A549 (cell line): ENCODE results near the gene PDE1C. TPM values are rescaled to one million over a fixed set of nuclear protein-coding genes. Genes with fewer than 3 reads are reported as not detected.
A peak's percentile ranks its signal among the peaks of the same experiment; 100 is the strongest.

Source experiments
- ATAC-seq, 2 experiments: fragments of 200-7000 bp in 1 of 2; fragments of >200 bp in 1 of 2; cut with Nextera tagmentation in 1 of 2; cut with Tn5 transposase in 1 of 2; 3 replicates each; pipeline versions ENCODE4 v1.8.0 to v1.9.1; 2018 to 2020; ENCODE audit warnings: mild to moderate bottlenecking in 1 of 2, moderate library complexity in 1 of 2
- CTCF ChIA-PET: fragments of 300-600 bp; sonication (Branson Sonifier 250); formaldehyde crosslinking; extraction: SDS; loops from one replicate; lab custom pipeline; 2021; ENCODE audit warnings: antibody characterized with exemption, inconsistent platforms; lab: Yijun Ruan, JAX
- POLR2A ChIA-PET: fragments of 350-600 bp; formaldehyde crosslinking; extraction: SDS; loops from one replicate; lab custom pipeline; 2021; ENCODE audit warnings: antibody characterized with exemption, inconsistent platforms; lab: Yijun Ruan, JAX
- DNase-seq, 2 experiments: peaks; one replicate each; pipeline versions ENCODE4 v3.0.0 to v3.0.0-alpha.2; 2011 to 2016; ENCODE audit warnings: low read depth in 1 of 2, low spot score in 1 of 2
- FAIRE-seq: peaks from 2 replicates; lab custom pipeline; 2011; peaks lifted over from hg19 to GRCh38; lab: Jason Lieb, UNC
- H3K27ac ChIP-seq, 2 experiments: fragments of >200 bp; sonication (Bioruptor Twin); formaldehyde crosslinking; 3 replicates each; pipeline ENCODE4 v1.5.1; 2016 to 2017
- H3K4me1 ChIP-seq: fragments of >200 bp; sonication (Bioruptor Twin); formaldehyde crosslinking; 3 replicates; pipeline ENCODE4 v1.6.1; 2016
- H3K4me2 ChIP-seq: fragments of >200 bp; sonication (Bioruptor Twin); formaldehyde crosslinking; 3 replicates; pipeline ENCODE4 v1.6.1; 2016
- H3K4me3 ChIP-seq: fragments of >200 bp; sonication (Bioruptor Twin); formaldehyde crosslinking; 3 replicates; pipeline ENCODE4 v1.5.1; 2016
- H3K9me3 ChIP-seq: fragments of >200 bp; sonication (Bioruptor Twin); formaldehyde crosslinking; 3 replicates; pipeline ENCODE4 v1.6.1; 2016
- ATOH8 ChIP-seq: fragments of 250-450 bp; sonication (Bioruptor Pico); IDR thresholded peaks from 2 replicates; pipeline ENCODE4 v1.5.0; 2020; ENCODE audit warnings: low read depth, mild to moderate bottlenecking, moderate library complexity
- BCL3 ChIP-seq: fragments of >200 bp; sonication (Bioruptor Twin); formaldehyde crosslinking; IDR thresholded peaks from 3 replicates; pipeline ENCODE4 v1.6.1; 2016
- CBX8 ChIP-seq: fragments of 200-600 bp; sonication (generic); IDR thresholded peaks from 2 replicates; pipeline ENCODE4 v1.6.1; 2016
- CEBPB ChIP-seq, 2 experiments: fragments of >200 bp in 1 of 2; sonication (Bioruptor Twin) in 1 of 2; formaldehyde crosslinking in 1 of 2; IDR thresholded peaks; 2 replicates each; pipeline ENCODE4 v1.6.1; 2012 to 2016
- CHD4 ChIP-seq: fragments of 200-600 bp; sonication (generic); IDR thresholded peaks from 2 replicates; pipeline ENCODE4 v1.6.1; 2016; ENCODE audit warnings: antibody characterized with exemption, mild to moderate bottlenecking, borderline replicate concordance
- E2F6 ChIP-seq: IDR thresholded peaks from 2 replicates; pipeline ENCODE4 v1.6.1; 2012; ENCODE audit warnings: low read depth, borderline replicate concordance
- ELK1 ChIP-seq: fragments of 150-350 bp; IDR thresholded peaks from 2 replicates; pipeline ENCODE4 v1.6.1; 2014; ENCODE audit warnings: low read depth, mild to moderate bottlenecking, low read length
- EP300 ChIP-seq, 2 experiments: fragments of >200 bp; sonication (Bioruptor Twin); formaldehyde crosslinking; IDR thresholded peaks; 2 replicates in 1 of 2; 3 replicates in 1 of 2; pipeline ENCODE4 v1.6.1; 2016 to 2017
- FOSB ChIP-seq: fragments of 250-450 bp; sonication (Bioruptor Pico); IDR thresholded peaks from 2 replicates; pipeline ENCODE4 v1.5.0; 2020; ENCODE audit warnings: mild to moderate bottlenecking, moderate library complexity
- FOSL2 ChIP-seq, 2 experiments: fragments of 450-650 bp in 1 of 2; fragments of >200 bp in 1 of 2; sonication (Bioruptor Twin) in 1 of 2; formaldehyde crosslinking; IDR thresholded peaks; 2 replicates each; pipeline versions ENCODE4 v1.5.0 to v1.6.1; 2016 to 2020; ENCODE audit warnings: mild to moderate bottlenecking in 1 of 2, moderate library complexity in 1 of 2
- GATA3 ChIP-seq: IDR thresholded peaks from 2 replicates; pipeline ENCODE4 v1.6.1; 2012; ENCODE audit warnings: borderline replicate concordance
- HOXB13 ChIP-seq: fragments of 250-450 bp; sonication (Bioruptor Pico); IDR thresholded peaks from 2 replicates; pipeline ENCODE4 v1.5.0; 2020; ENCODE audit warnings: low read depth, mild to moderate bottlenecking, moderate library complexity
- JUN ChIP-seq, 2 experiments: fragments of >200 bp; sonication (Bioruptor Twin); formaldehyde crosslinking; IDR thresholded peaks; 2 replicates in 1 of 2; 3 replicates in 1 of 2; pipeline ENCODE4 v1.6.1; 2016 to 2017
- JUNB ChIP-seq: fragments of >200 bp; sonication (Bioruptor Twin); formaldehyde crosslinking; IDR thresholded peaks from 2 replicates; pipeline ENCODE4 v1.6.1; 2016
- MAX ChIP-seq: IDR thresholded peaks from 2 replicates; pipeline ENCODE4 v1.6.1; 2012
- NPAS2 ChIP-seq: fragments of 250-450 bp; sonication (Bioruptor Pico); IDR thresholded peaks from 2 replicates; pipeline ENCODE4 v1.8.0; 2022; ENCODE audit warnings: mild to moderate bottlenecking, moderate library complexity, borderline replicate concordance
- PBX3 ChIP-seq: IDR thresholded peaks from 2 replicates; pipeline ENCODE4 v1.6.1; 2012
- PHF8 ChIP-seq: fragments of 200-600 bp; sonication (generic); IDR thresholded peaks from 2 replicates; pipeline ENCODE4 v1.6.1; 2016; ENCODE audit warnings: low read depth, mild to moderate bottlenecking, antibody characterized with exemption, moderate library complexity, borderline replicate concordance
- RAD21 ChIP-seq, 2 experiments: fragments of >200 bp in 1 of 2; sonication (Bioruptor Twin) in 1 of 2; formaldehyde crosslinking in 1 of 2; IDR thresholded peaks in 1 of 2; conservative IDR thresholded peaks in 1 of 2; 2 replicates in 1 of 2; 3 replicates in 1 of 2; pipeline ENCODE4 v1.6.1; 2012 to 2018; ENCODE audit warnings: inconsistent platforms in 1 of 2
- SMC3 ChIP-seq: fragments of >200 bp; sonication (Bioruptor Twin); formaldehyde crosslinking; IDR thresholded peaks from 3 replicates; pipeline ENCODE4 v1.6.1; 2018; ENCODE audit warnings: inconsistent platforms
- TP53 ChIP-seq: fragments of 250-450 bp; sonication (Bioruptor Pico); IDR thresholded peaks from 2 replicates; pipeline ENCODE4 v1.5.0; 2021; ENCODE audit warnings: mild to moderate bottlenecking, moderate library complexity
- ZC3H11A ChIP-seq: fragments of 450-650 bp; IDR thresholded peaks from 2 replicates; pipeline ENCODE4 v1.6.1; 2014; ENCODE audit warnings: antibody characterized with exemption, mild to moderate bottlenecking
- ZFP36 ChIP-seq: fragments of 450-650 bp; IDR thresholded peaks from 2 replicates; pipeline ENCODE4 v1.6.1; 2014; ENCODE audit warnings: borderline replicate concordance; ENCODE audit not compliant: partially characterized antibody
- WGBS: methylation state at CpG from one replicate; pipeline ENCODE4 v1.1.6; 2017; ENCODE audit errors: missing lambda C conversion rate; 5-methylcytosine and 5-hydroxymethylcytosine counted together
- polyA plus RNA-seq, 4 experiments: library from polyadenylated mRNA; depleted of rRNA in 3 of 4; stranded (reverse); fragments of >200 nt; fragmentation: RNase III in 1 of 4; extraction: RNeasy Plus Mini Kit Qiagen cat#74134 plus additional on column Dnase treatment in 1 of 4; gene quantifications; 2 replicates in 3 of 4; 3 replicates in 1 of 4; pipeline ENCODE4 v1.2.3, GENCODE V29; 2011 to 2017

The PDE1C gene
- polyA plus RNA-seq, 2 of the 4 experiments (the other 2 are of a cell fraction), result 8.0 to 11.0 TPM

- no peak for TF ChIP-seq ELK1
- TF ChIP-seq BCL3, result no peak
- TF ChIP-seq FOSB (CRISPR knock-in tag), result peak; percentile 74; the same call in 1 of the 2 replicates
Observed at GRCh38 chr7:31899356-31899927, 170.8 kb downstream of the PDE1C start (continued).

GRCh38 chr7:31896925-31897324 lies 173.3 kb downstream of the PDE1C start:
- peak; percentile 59 for FAIRE-seq
- POLR2A ChIA-PET, result no interaction called here
- H3K4me2 ChIP-seq, result peak overlapping the region; percentile 75
- peak in 1 of 2 experiments; percentile 89 for DNase-seq
- CTCF ChIA-PET, result interaction anchor here (1.0 to 1.7 kb wide), 3 partner anchors 15 to 42 kb away, joined by 3 to 4 read pairs (median 3); no protein-coding TSS in a partner anchor
- H3K4me3 ChIP-seq, result peak overlapping the region; percentile 45; the same call in 1 of the 3 replicates
- H3K27ac ChIP-seq, result peak overlapping the region; percentile 77 to 88
- peak; percentile 29; the same call in 1 of the 2 replicates for TF ChIP-seq MAX
- TF ChIP-seq FOSL2 (IDR thresholded peaks at IDR 0.05), result no peak
- TF ChIP-seq FOSL2 (CRISPR knock-in tag; IDR thresholded peaks at IDR 0.05), result peak; percentile 10; the same call in 1 of the 2 replicates
- TF ChIP-seq EP300 (IDR thresholded peaks at IDR 0.05), result peak; percentile 74 to 90; a peak in 3 of 5 replicates
- peak; percentile 53; the same call in 1 of the 2 replicates for TF ChIP-seq JUNB
- peak; percentile 82 to 84 for TF ChIP-seq CEBPB (IDR thresholded peaks at IDR 0.05)
- no peak for TF ChIP-seq CHD4
- TF ChIP-seq ZC3H11A, result no peak
- peak; percentile 74; the same call in 1 of the 2 replicates for TF ChIP-seq GATA3
- peak; percentile 57 to 77; a peak in 4 of 5 replicates for TF ChIP-seq JUN (IDR thresholded peaks at IDR 0.05)
- TF ChIP-seq CBX8, result no peak
- TF ChIP-seq SMC3, result peak; percentile 34; the same call in 2 of the 3 replicates
- TF ChIP-seq NPAS2 (CRISPR knock-in tag), result no peak
- WGBS, result 18% methylated on average over 6 of the region's 6 CpGs
- ATAC-seq, result peak; percentile 21 to 25; a peak in 4 of 6 replicates
- no peaks in the 10 kb centered on the region for H3K9me3 ChIP-seq
- peaks cover 53% of the 10 kb centered on the region for H3K4me1 ChIP-seq

GRCh38 chr7:31894308-31894707 lies 175.9 kb downstream of the PDE1C start:
- Histone ChIP-seq H3K27ac (peak overlapping the region; percentile 34 to 77; a peak in 5 of 6 replicates), H3K4me3 (no peak overlapping the region), H3K9me3 (no peaks in the 10 kb centered on the region), H3K4me2 (no peak overlapping the region), H3K4me1 (peaks cover 40% of the 10 kb centered on the region)
- ChIA-PET CTCF (interaction anchor here (0.6 to 1.8 kb wide), 3 partner anchors 10 to 310 kb away, joined by 3 to 8 read pairs (median 4); partner anchors contain the start of gene PDE1C), POLR2A (no interaction called here)
- ATAC-seq (no peak), DNase-seq (no peak), FAIRE-seq (no peak)
- TF ChIP-seq ZFP36, result no peak
- no peak for TF ChIP-seq PHF8
- no peak for TF ChIP-seq HOXB13 (CRISPR knock-in tag)
- TF ChIP-seq FOSL2 (IDR thresholded peaks at IDR 0.05), result no peak
- no peak for TF ChIP-seq FOSL2 (CRISPR knock-in tag; IDR thresholded peaks at IDR 0.05)
- TF ChIP-seq BCL3, result no peak
- TF ChIP-seq PBX3, result no peak
- no peak for TF ChIP-seq RAD21 (conservative IDR thresholded peaks at IDR 0.05 in 1 of 2, IDR thresholded peaks at IDR 0.05 in 1 of 2)
- no peak for TF ChIP-seq EP300 (IDR thresholded peaks at IDR 0.05)
- TF ChIP-seq E2F6, result no peak
- TF ChIP-seq ATOH8 (CRISPR knock-in tag), result no peak
- TF ChIP-seq TP53 (CRISPR knock-in tag), result no peak
